Astrocyte (in vitro differentiated cells and primary cell): Measurements from ENCODE around the gene OR2V1. TPM values are rescaled to one million over a fixed set of nuclear protein-coding genes. Genes with fewer than 3 reads are reported as not detected.

ENCODE experiments used
- DNase-seq: peaks from one replicate; pipeline ENCODE4 v3.0.0-alpha.2; 2010; ENCODE audit warnings: low read depth
- FAIRE-seq: peaks from 2 replicates; lab custom pipeline; 2011; peaks lifted over from hg19 to GRCh38; lab: Jason Lieb, UNC
- H2AFZ ChIP-seq: 2 replicates; pipeline ENCODE4 v1.6.0; 2012; ENCODE audit warnings: low read depth, low read length, inconsistent platforms
- H3K27ac ChIP-seq: 2 replicates; pipeline ENCODE4 v1.5.1; 2011; ENCODE audit warnings: low read depth, low read length, inconsistent platforms
- H3K27me3 ChIP-seq: 2 replicates; pipeline ENCODE4 v1.6.0; 2011; ENCODE audit warnings: low read length, inconsistent platforms; ENCODE audit not compliant: insufficient read depth
- H3K36me3 ChIP-seq: 2 replicates; pipeline ENCODE4 v1.5.1; 2011; ENCODE audit warnings: low read length, inconsistent platforms; ENCODE audit not compliant: insufficient read depth
- H3K4me1 ChIP-seq: 2 replicates; pipeline ENCODE4 v1.5.1; 2011; ENCODE audit warnings: low read length, inconsistent platforms; ENCODE audit not compliant: insufficient read depth
- H3K4me2 ChIP-seq: 2 replicates; pipeline ENCODE4 v1.6.0; 2012; ENCODE audit warnings: low read length, inconsistent platforms
- H3K4me3 ChIP-seq: 2 replicates; pipeline ENCODE4 v1.5.1; 2011; ENCODE audit warnings: low read depth, mild to moderate bottlenecking, low read length, inconsistent platforms; ENCODE audit not compliant: insufficient read depth
- H3K79me2 ChIP-seq: 2 replicates; pipeline ENCODE4 v1.6.0; 2012; ENCODE audit warnings: mild to moderate bottlenecking, low read length, inconsistent platforms; ENCODE audit not compliant: insufficient read depth
- H3K9ac ChIP-seq: 2 replicates; pipeline ENCODE4 v1.6.0; 2012; ENCODE audit warnings: mild to moderate bottlenecking, low read length, inconsistent platforms
- H3K9me3 ChIP-seq: 2 replicates; pipeline ENCODE4 v1.5.1; 2012; ENCODE audit warnings: low read depth, mild to moderate bottlenecking, low read length, inconsistent platforms; ENCODE audit not compliant: insufficient read depth
- H4K20me1 ChIP-seq: 2 replicates; pipeline ENCODE4 v1.6.0; 2012; ENCODE audit warnings: low read length, inconsistent platforms; ENCODE audit not compliant: insufficient read depth
- H3K27ac Mint-ChIP-seq: one replicate; pipeline ENCODE4 v1.8.0; 2021; ENCODE audit warnings: mild to moderate bottlenecking, mixed read lengths; ENCODE audit not compliant: unreplicated experiment
- H3K27me3 Mint-ChIP-seq: one replicate; pipeline ENCODE4 v1.8.0; 2021; ENCODE audit warnings: low read depth, mixed read lengths; ENCODE audit not compliant: unreplicated experiment
- H3K36me3 Mint-ChIP-seq: one replicate; pipeline ENCODE4 v1.8.0; 2021; ENCODE audit warnings: low read depth, mixed read lengths; ENCODE audit not compliant: unreplicated experiment
- H3K4me1 Mint-ChIP-seq: one replicate; pipeline ENCODE4 v1.8.0; 2021; ENCODE audit warnings: low read depth, mixed read lengths; ENCODE audit not compliant: unreplicated experiment
- H3K4me3 Mint-ChIP-seq: one replicate; pipeline ENCODE4 v1.8.0; 2021; ENCODE audit warnings: mild to moderate bottlenecking, moderate library complexity, mixed read lengths; ENCODE audit not compliant: unreplicated experiment
- H3K9me3 Mint-ChIP-seq: one replicate; pipeline ENCODE4 v1.8.0; 2021; ENCODE audit warnings: mild to moderate bottlenecking, mixed read lengths; ENCODE audit not compliant: unreplicated experiment
- CTCF ChIP-seq: IDR thresholded peaks from 2 replicates; pipeline ENCODE4 v1.5.1; 2011; ENCODE audit warnings: low read depth, mild to moderate bottlenecking, inconsistent platforms, low read length, moderate library complexity; ENCODE audit not compliant: insufficient read depth
- EZH2 ChIP-seq: IDR thresholded peaks from 2 replicates; pipeline ENCODE4 v1.6.1; 2012; ENCODE audit warnings: mild to moderate bottlenecking, low read length, inconsistent platforms; ENCODE audit not compliant: insufficient read depth
- total RNA-seq: library from RNA; stranded (reverse); gene quantifications from 2 replicates; pipeline ENCODE4 v1.2.1, GENCODE V29; 2021

Gene OR2V1
- total RNA-seq, 1 donor from 2014 or later, result not detected

GRCh38 chr5:181129601-181130000, 1.4 kb downstream of the OR2V1 start:
- no peaks in the 10 kb centered on the region for H4K20me1 ChIP-seq
- H3K36me3 ChIP-seq, result no peaks in the 10 kb centered on the region
- H3K9ac ChIP-seq, result no peak overlapping the region
- no peaks in the 10 kb centered on the region for H3K27me3 ChIP-seq
- no peaks in the 10 kb centered on the region for H3K4me1 Mint-ChIP-seq
- no peak overlapping the region for H3K4me3 Mint-ChIP-seq
- no peaks in the 10 kb centered on the region for H3K4me1 ChIP-seq
- no peaks in the 10 kb centered on the region for H3K36me3 Mint-ChIP-seq
- H3K4me3 ChIP-seq, result no peak overlapping the region
- H3K27ac Mint-ChIP-seq, result no peak overlapping the region
- no peak overlapping the region for H2AFZ ChIP-seq
- FAIRE-seq, result no peak
- H3K79me2 ChIP-seq, result no peaks in the 10 kb centered on the region
- H3K4me2 ChIP-seq, result no peak overlapping the region
- no peak overlapping the region for H3K27ac ChIP-seq
- TF ChIP-seq EZH2, result no peak
- no peaks in the 10 kb centered on the region for H3K9me3 ChIP-seq
- peaks cover 4% of the 10 kb centered on the region for H3K9me3 Mint-ChIP-seq
- peaks cover 34% of the 10 kb centered on the region for H3K27me3 Mint-ChIP-seq
- DNase-seq, result no peak

GRCh38 chr5:181127907-181128626, 2.9 kb downstream of the OR2V1 start:
- H2AFZ ChIP-seq, result no peak overlapping the region
- FAIRE-seq (no peak), DNase-seq (no peak)
- no peak overlapping the region for H3K9ac ChIP-seq
- no peaks in the 10 kb centered on the region for H3K27me3 ChIP-seq
- TF ChIP-seq CTCF, result no peak
- TF ChIP-seq EZH2, result no peak
- no peaks in the 10 kb centered on the region for H3K79me2 ChIP-seq
- no peak overlapping the region for H3K4me2 ChIP-seq
- peaks cover 38% of the 10 kb centered on the region for H3K27me3 Mint-ChIP-seq
- no peaks in the 10 kb centered on the region for H3K36me3 Mint-ChIP-seq
- no peaks in the 10 kb centered on the region for H3K4me1 Mint-ChIP-seq
- no peaks in the 10 kb centered on the region for H3K4me1 ChIP-seq
- no peaks in the 10 kb centered on the region for H4K20me1 ChIP-seq
- H3K27ac Mint-ChIP-seq, result no peak overlapping the region
- no peak overlapping the region for H3K4me3 ChIP-seq
- H3K27ac ChIP-seq, result no peak overlapping the region
- H3K9me3 ChIP-seq, result no peaks in the 10 kb centered on the region
- H3K9me3 Mint-ChIP-seq, result peaks cover 6% of the 10 kb centered on the region
- H3K4me3 Mint-ChIP-seq, result no peak overlapping the region
- no peaks in the 10 kb centered on the region for H3K36me3 ChIP-seq

- no peaks in the 10 kb centered on the region for H3K4me1 ChIP-seq
- H3K9ac ChIP-seq, result no peak overlapping the region
- no peak overlapping the region for H3K4me2 ChIP-seq
- Mint-ChIP-seq H3K4me3 (no peak overlapping the region), H3K27me3 (peaks cover 42% of the 10 kb centered on the region), H3K4me1 (no peaks in the 10 kb centered on the region), H3K9me3 (peaks cover 6% of the 10 kb centered on the region), H3K27ac (no peak overlapping the region), H3K36me3 (no peaks in the 10 kb centered on the region)
- DNase-seq, result no peak
- no peaks in the 10 kb centered on the region for H4K20me1 ChIP-seq
- H3K9me3 ChIP-seq, result no peaks in the 10 kb centered on the region
- no peak overlapping the region for H3K4me3 ChIP-seq
- FAIRE-seq, result no peak
- H3K27ac ChIP-seq, result no peak overlapping the region
- no peaks in the 10 kb centered on the region for H3K79me2 ChIP-seq
- TF ChIP-seq CTCF, result no peak
- no peak for TF ChIP-seq EZH2
- H3K36me3 ChIP-seq, result no peaks in the 10 kb centered on the region
- H2AFZ ChIP-seq, result no peak overlapping the region
- H3K27me3 ChIP-seq, result no peaks in the 10 kb centered on the region
These were observed 3.5 kb downstream of the OR2V1 start for GRCh38 chr5:181127456-181127855.
